Neural cell (in vitro differentiated cells): ENCODE data around the gene PRKCZ. TPM values are rescaled to one million over a fixed set of nuclear protein-coding genes. Genes with fewer than 3 reads are reported as not detected.

ENCODE experiments used
- H2AFZ ChIP-seq: fragments of 200-600, 300-800 bp; sonication (generic), shearing (Covaris generic); 2 replicates; pipeline ENCODE4 v1.6.0; 2014; ENCODE audit warnings: low read depth, mild to moderate bottlenecking, antibody characterized with exemption, low read length, moderate library complexity
- H3F3A ChIP-seq: fragments of 200-600 bp; shearing (Covaris generic); 2 replicates; pipeline ENCODE4 v1.6.1; 2016; ENCODE audit warnings: mild to moderate bottlenecking, moderate library complexity, mixed read lengths, antibody characterized with exemption, low read length; ENCODE audit not compliant: insufficient read depth, poor library complexity, severe bottlenecking
- H3K27ac ChIP-seq: fragments of 200-600, 300-800 bp; sonication (generic), shearing (Covaris generic); 2 replicates; pipeline ENCODE4 v1.5.1; 2014; ENCODE audit warnings: mild to moderate bottlenecking, low read length, moderate library complexity
- H3K27me3 ChIP-seq: fragments of 300-800, 200-600 bp; sonication (generic), shearing (Covaris generic); 2 replicates; pipeline ENCODE4 v1.6.0; 2014; ENCODE audit warnings: mild to moderate bottlenecking, low read depth, low read length, moderate library complexity; ENCODE audit not compliant: insufficient read depth
- H3K36me3 ChIP-seq: fragments of 300-800, 200-600 bp; sonication (generic), shearing (Covaris generic); 2 replicates; pipeline ENCODE4 v1.5.1; 2014; ENCODE audit warnings: mild to moderate bottlenecking, antibody characterized with exemption, low read length, moderate library complexity; ENCODE audit not compliant: insufficient read depth
- H3K4me2 ChIP-seq: fragments of 300-800, 200-600 bp; sonication (generic), shearing (Covaris generic); 2 replicates; pipeline ENCODE4 v1.6.0; 2014; ENCODE audit warnings: mild to moderate bottlenecking, low read length
- H3K4me3 ChIP-seq: fragments of 300-800, 200-600 bp; sonication (generic), shearing (Covaris generic); 2 replicates; pipeline ENCODE4 v1.5.1; 2014; ENCODE audit warnings: mild to moderate bottlenecking, low read length, moderate library complexity
- H3K79me2 ChIP-seq: fragments of 200-600 bp; shearing (Covaris generic); replicated peaks from 2 replicates; pipeline ENCODE4 v1.6.0; 2014; ENCODE audit warnings: mild to moderate bottlenecking, low read length, moderate library complexity; ENCODE audit not compliant: insufficient read depth
- H3K9ac ChIP-seq: fragments of 300-800, 200-600 bp; sonication (generic), shearing (Covaris generic); 2 replicates; pipeline ENCODE4 v1.6.1; 2016; ENCODE audit warnings: mild to moderate bottlenecking, low read length, mixed read lengths
- H3K9me2 ChIP-seq: fragments of 200-600 bp; shearing (Covaris generic); 2 replicates; pipeline ENCODE4 v1.6.1; 2016; ENCODE audit warnings: mild to moderate bottlenecking, low read length, mixed read lengths; ENCODE audit not compliant: insufficient read depth
- H3K9me3 ChIP-seq: fragments of 200-600, 300-800 bp; sonication (generic), shearing (Covaris generic); 2 replicates; pipeline ENCODE4 v1.6.1; 2016; ENCODE audit warnings: mild to moderate bottlenecking, mixed run types, low read length, moderate library complexity, mixed read lengths
- H4K20me1 ChIP-seq: fragments of 200-600 bp; shearing (Covaris generic); 2 replicates; pipeline ENCODE4 v1.6.1; 2016; ENCODE audit warnings: mild to moderate bottlenecking, mixed run types; ENCODE audit not compliant: insufficient read depth
- CTCF ChIP-seq: fragments of 450-650 bp; IDR thresholded peaks from 2 replicates; pipeline ENCODE4 v1.5.1; 2014; ENCODE audit warnings: antibody characterized with exemption, mild to moderate bottlenecking, moderate library complexity; ENCODE audit not compliant: poor library complexity, severe bottlenecking
- EP300 ChIP-seq: fragments of 450-650 bp; conservative IDR thresholded peaks from 2 replicates; pipeline ENCODE4 v1.6.1; 2014; ENCODE audit warnings: antibody characterized with exemption, mild to moderate bottlenecking, moderate library complexity; ENCODE audit not compliant: poor library complexity, severe bottlenecking
- EZH2 ChIP-seq: fragments of 200-600, 300-800 bp; shearing (Covaris generic), sonication (generic); IDR thresholded peaks from 2 replicates; pipeline ENCODE4 v1.6.1; 2014; ENCODE audit warnings: antibody characterized with exemption, low read length, borderline replicate concordance, mild to moderate bottlenecking; ENCODE audit not compliant: insufficient read depth, poor library complexity, severe bottlenecking
- MXI1 ChIP-seq: fragments of 450-650 bp; conservative IDR thresholded peaks from 2 replicates; pipeline ENCODE4 v1.6.1; 2014; ENCODE audit warnings: antibody characterized with exemption, mild to moderate bottlenecking; ENCODE audit not compliant: poor library complexity, severe bottlenecking
- POLR2AphosphoS5 ChIP-seq: IDR thresholded peaks from 2 replicates; pipeline ENCODE4 v1.6.1; 2012
- RAD21 ChIP-seq: fragments of 450-650 bp; conservative IDR thresholded peaks from 2 replicates; pipeline ENCODE4 v1.6.1; 2014; ENCODE audit warnings: antibody characterized with exemption, mild to moderate bottlenecking, moderate library complexity
- REST ChIP-seq: IDR thresholded peaks from 2 replicates; pipeline ENCODE4 v1.6.1; 2012; ENCODE audit warnings: borderline replicate concordance
- SMC3 ChIP-seq: fragments of 450-650 bp; conservative IDR thresholded peaks from 2 replicates; pipeline ENCODE4 v1.6.1; 2014; ENCODE audit warnings: antibody characterized with exemption, mild to moderate bottlenecking, moderate library complexity; ENCODE audit not compliant: poor library complexity
- TAF1 ChIP-seq: IDR thresholded peaks from 2 replicates; pipeline ENCODE4 v1.6.1; 2012; ENCODE audit warnings: low read depth
- polyA plus RNA-seq: library from polyadenylated mRNA; depleted of rRNA; stranded (reverse); fragments of >200 nt; gene quantifications from 2 replicates; pipeline ENCODE4 v1.2.3, GENCODE V29; 2014

The PRKCZ gene
- polyA plus RNA-seq, 1 donor from 2014 or later = 54.9 TPM

GRCh38 chr1:2070800-2071530 is 20.8 kb downstream of the PRKCZ start:
- Histone ChIP-seq H3K27ac (no peak overlapping the region), H3K9me3 (no peaks in the 10 kb centered on the region), H3F3A (no peaks in the 10 kb centered on the region), H4K20me1 (no peaks in the 10 kb centered on the region), H2AFZ (no peak overlapping the region), H3K9me2 (no peaks in the 10 kb centered on the region), H3K36me3 (no peaks in the 10 kb centered on the region), H3K27me3 (no peaks in the 10 kb centered on the region), H3K4me2 (no peak overlapping the region), H3K4me3 (no peak overlapping the region), H3K79me2 (peaks cover 22% of the 10 kb centered on the region), H3K9ac (no peak overlapping the region)
- no peak for TF ChIP-seq EZH2
- TF ChIP-seq EP300 = no peak
- no peak for TF ChIP-seq REST
- TF ChIP-seq POLR2AphosphoS5 = no peak
- TF ChIP-seq TAF1 = no peak
- TF ChIP-seq CTCF = no peak
- no peak for TF ChIP-seq RAD21
- no peak for TF ChIP-seq MXI1
- no peak for TF ChIP-seq SMC3

- Histone ChIP-seq H4K20me1 (no peaks in the 10 kb centered on the region), H3F3A (no peaks in the 10 kb centered on the region), H3K9ac (no peak overlapping the region), H3K4me3 (no peak overlapping the region), H3K27ac (no peak overlapping the region), H3K36me3 (no peaks in the 10 kb centered on the region), H3K4me2 (no peak overlapping the region), H3K9me2 (no peaks in the 10 kb centered on the region), H2AFZ (no peak overlapping the region), H3K9me3 (no peaks in the 10 kb centered on the region), H3K27me3 (no peaks in the 10 kb centered on the region), H3K79me2 (peaks cover 29% of the 10 kb centered on the region)
- TF ChIP-seq MXI1 = no peak
- no peak for TF ChIP-seq CTCF
- no peak for TF ChIP-seq POLR2AphosphoS5
- no peak for TF ChIP-seq RAD21
- no peak for TF ChIP-seq EZH2
- no peak for TF ChIP-seq SMC3
- no peak for TF ChIP-seq EP300
- no peak for TF ChIP-seq REST
- TF ChIP-seq TAF1 = no peak
Measured at GRCh38 chr1:2072109-2072806, 22.0 kb downstream of the PRKCZ start.
